Stimulated activated CD4-positive, alpha-beta T cell treated with anti-CD3 and anti-CD28 coated beads, Interleukin-12 subunit alpha, Interleukin-12 subunit beta, amount 100 ng/mL, for 48 hours (primary cell): ENCODE results near the gene TRIM29.
"Not testable (repeated sequence)": the region's sequence is repeated elsewhere in the genome, so short reads cannot be mapped to it uniquely, and the experiment has no call there.

Experiments used
- DNase-seq, 3 donors: peaks; one replicate each; pipeline ENCODE4 v3.0.0-alpha.2; 2020; ENCODE audit warnings: low read depth in 2 of 3, low spot score in 1 of 3

The TRIM29 gene, protein sequence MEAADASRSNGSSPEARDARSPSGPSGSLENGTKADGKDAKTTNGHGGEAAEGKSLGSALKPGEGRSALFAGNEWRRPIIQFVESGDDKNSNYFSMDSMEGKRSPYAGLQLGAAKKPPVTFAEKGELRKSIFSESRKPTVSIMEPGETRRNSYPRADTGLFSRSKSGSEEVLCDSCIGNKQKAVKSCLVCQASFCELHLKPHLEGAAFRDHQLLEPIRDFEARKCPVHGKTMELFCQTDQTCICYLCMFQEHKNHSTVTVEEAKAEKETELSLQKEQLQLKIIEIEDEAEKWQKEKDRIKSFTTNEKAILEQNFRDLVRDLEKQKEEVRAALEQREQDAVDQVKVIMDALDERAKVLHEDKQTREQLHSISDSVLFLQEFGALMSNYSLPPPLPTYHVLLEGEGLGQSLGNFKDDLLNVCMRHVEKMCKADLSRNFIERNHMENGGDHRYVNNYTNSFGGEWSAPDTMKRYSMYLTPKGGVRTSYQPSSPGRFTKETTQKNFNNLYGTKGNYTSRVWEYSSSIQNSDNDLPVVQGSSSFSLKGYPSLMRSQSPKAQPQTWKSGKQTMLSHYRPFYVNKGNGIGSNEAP

DNA sequence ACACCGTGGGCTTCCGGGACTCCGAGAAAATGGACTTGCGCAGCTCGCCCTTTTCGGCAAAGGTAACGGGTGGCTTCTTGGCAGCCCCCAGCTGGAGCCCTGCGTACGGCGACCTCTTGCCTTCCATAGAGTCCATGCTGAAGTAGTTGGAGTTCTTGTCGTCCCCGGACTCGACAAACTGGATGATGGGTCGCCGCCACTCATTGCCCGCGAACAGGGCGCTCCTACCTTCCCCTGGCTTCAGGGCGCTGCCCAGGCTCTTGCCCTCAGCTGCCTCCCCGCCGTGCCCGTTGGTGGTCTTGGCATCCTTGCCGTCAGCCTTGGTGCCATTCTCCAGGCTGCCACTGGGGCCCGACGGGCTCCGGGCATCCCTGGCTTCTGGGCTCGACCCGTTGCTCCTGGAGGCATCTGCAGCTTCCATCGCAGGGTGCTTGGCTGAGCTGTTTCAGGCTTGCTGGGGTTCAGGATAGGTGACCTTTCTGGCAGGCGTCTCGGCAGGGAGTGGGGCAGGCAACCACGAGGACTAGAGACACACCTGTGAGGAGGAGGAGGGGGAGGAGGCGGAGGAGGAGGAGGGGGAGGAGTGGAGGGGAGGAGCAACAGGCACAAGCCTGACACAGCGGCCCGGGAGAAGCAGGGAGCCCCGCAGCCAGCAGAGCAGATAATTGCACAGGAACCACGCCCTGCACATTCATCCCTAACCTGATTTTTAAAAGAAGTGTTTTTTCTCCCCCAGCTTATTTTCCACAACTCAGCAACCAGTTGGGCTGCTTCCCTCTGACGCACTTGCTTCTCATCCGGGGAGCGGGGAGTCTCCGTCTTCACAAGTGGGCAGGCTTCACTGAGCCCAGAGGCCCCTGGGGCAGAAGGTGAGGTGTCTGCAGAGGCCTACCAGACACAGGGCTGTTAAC lies at the start of gene TRIM29:
Gene TRIM29, minus strand, starts transcription at position 503 of the 911 bp plus-strand sequence. Its CDS starts 82 bp downstream, at position 421.
- no peak for DNase-seq

DNA sequence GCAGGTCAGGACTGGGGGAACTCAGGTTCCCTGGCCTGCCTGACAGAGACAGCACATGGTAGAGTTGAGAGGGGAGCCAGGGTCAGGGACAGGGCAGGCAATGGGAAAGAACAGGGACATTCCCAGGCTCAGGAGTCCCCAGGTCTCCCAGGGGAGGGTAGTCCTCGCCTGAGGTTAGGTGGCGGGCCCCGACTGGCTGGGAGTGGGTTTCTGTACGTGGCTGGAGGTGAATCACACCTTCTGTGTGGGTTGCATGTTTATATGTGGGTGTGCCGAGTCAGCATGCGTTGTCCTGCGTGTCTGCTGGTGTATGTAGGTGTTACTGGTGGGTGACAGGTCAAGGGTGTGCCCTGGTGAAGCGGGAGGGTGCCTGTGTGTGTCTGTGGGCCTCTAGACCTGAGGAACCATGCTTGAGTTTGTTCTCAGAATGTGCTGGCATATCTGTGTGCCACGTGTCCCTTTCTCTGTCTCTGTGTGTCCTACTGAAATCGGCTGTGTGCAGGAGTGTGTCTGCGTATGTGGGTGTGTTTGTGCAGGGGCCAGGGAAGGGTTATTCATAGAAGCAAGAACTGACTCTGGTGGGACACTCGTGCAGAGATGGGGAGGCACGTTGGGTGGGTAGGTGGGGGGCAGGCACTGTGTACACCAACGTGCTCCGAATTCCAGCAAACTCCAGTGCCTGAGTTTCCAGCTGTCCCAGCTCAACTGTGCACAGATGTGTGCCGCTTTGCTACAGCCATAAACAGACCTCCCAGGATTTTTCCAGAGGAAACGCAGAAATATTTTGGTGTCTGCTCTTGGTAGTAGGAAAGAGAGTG lies 49.1 kb upstream of the TRIM29 start:
- DNase-seq, result peak in 1 of 3 donors; percentile 8

DNA sequence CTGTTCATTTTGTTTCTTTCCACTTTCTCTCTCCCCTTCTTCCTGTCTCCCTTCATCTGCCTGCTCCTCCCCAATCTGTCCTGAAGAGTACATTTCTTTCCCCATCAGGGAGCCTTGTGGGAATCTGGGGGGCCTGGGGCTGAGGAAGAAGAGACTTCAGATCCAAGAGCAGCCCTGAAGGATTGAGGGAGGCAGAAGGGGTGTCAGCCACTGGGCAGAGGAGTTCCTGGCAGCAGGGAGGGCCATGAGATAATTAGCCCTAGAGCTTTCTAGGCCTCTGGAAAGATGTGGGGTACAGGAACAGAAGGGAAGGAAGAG lies 48.5 kb upstream of the TRIM29 start:
- DNase-seq, result no peak

DNA sequence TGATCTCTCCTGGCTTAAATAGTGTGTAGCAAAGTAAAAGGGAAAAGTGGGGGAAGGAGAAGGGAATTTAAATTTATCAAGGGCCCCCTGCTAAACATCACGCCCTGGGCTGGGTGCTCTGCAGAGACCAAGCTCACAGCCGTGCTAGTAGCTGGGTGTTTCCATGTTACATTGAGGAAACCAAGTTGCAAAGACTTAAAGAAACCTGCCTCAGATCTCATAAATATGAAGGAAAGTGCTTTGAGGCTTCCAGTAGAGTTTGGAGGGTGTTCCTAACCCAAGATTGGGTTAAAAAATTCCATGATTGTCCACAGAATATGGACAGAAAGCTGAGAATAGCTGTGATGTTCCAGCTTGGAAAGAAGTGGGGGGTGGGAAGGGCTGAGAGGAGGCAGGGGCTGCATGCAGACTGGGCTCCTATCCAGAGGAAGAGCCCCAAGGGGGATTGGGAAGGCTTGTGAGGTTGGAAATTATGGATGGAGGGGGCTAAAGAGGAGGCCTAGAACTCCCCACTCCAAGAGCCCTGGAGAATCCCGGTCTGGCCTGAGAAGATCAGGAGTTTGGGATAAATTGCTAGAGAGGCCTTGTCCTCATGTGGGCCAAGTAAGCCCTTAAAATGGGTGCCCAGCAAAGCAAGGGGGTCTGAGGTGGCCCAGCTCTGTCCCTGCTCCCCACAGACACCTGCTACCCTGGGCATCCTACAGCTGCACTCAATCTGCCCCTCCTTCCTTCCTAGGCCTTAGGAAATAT lies 48.0 kb upstream of the TRIM29 start:
- DNase-seq, result no peak

DNA sequence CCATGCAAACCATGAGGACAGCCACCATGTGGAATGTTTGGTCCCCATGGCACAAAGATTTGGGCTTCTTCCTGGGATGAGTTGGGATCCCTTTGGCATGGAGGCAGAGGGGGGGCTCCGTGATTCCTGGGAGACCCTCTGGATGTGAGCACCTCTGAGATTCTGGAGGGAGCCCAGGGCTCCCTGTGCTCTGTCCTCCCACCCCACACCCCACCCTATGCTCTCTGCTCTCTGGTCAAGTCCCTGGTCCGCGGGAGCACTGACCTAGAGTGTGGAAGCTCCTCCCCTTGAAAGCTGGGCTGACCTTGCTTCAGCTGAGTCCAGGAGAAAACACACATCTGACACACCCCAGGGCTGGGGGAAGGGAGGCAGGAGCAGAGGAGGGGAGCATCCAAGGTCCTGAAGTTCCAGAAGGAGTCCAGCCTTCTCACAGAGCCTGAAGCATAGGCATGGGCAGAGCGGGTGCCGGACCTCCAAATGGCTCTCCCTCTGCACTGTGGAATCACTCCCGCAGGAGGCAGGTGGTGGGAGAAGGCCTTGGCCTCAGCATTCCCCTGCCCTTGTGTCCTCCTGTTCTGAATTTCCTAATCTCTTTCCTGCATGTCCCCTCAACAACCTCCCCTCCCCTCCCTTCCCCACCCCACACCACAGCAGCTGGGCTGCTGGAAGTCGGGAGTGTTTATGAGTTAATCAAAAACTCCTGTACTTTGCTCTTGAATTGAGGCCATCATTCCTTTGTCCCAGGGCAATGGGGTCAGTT lies 47.2 kb upstream of the TRIM29 start:
- no peak for DNase-seq

DNA sequence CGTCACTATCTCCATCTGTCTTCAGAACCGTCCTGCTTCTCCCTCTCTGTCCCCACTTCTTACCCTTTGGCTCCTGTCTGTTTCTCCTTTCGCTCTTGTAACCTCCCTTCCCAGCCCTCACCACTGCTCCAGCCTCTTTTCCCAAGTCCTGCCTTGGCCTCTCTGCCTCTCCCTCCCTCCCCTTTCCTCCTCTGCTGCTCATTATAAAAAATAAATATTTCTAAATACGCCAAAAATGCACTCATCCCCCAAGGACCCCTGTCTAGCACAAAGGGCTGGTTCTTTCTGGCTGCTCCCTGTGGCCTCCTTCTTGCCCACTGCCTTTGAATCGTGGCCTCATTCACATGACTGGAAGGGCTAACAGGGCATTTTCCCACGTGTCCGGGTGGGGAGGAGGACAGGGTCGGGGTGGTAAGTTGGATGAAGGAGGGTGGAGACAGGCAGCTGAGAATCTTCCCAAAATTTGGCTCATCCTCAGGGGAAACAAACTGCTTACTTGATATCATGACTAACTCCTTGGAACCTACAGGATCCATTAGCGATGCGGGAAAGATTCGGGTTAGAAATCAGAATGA lies 46.5 kb upstream of the TRIM29 start:
- DNase-seq, result no peak

DNA sequence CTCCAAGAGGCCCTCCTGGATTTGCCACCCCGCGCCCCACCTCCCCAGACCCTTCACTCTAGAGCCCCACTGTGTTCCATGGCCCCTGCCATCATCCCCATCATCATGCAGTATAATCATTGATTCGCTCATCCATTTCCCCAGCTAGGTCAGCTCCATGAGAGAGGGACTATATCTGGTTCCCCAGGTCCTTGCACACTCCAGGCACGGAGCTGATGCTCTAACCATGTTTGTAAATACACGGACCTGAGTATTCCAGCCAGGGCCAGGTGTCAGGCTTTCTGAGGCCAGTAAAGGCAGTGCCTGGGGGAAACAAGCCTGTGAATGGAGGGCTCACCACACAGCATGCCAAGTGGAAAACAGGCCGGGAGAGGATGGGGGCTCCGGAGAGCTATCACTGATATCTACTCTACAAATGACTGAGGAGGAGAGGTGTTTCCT lies 45.8 kb upstream of the TRIM29 start:
- no peak for DNase-seq

DNA sequence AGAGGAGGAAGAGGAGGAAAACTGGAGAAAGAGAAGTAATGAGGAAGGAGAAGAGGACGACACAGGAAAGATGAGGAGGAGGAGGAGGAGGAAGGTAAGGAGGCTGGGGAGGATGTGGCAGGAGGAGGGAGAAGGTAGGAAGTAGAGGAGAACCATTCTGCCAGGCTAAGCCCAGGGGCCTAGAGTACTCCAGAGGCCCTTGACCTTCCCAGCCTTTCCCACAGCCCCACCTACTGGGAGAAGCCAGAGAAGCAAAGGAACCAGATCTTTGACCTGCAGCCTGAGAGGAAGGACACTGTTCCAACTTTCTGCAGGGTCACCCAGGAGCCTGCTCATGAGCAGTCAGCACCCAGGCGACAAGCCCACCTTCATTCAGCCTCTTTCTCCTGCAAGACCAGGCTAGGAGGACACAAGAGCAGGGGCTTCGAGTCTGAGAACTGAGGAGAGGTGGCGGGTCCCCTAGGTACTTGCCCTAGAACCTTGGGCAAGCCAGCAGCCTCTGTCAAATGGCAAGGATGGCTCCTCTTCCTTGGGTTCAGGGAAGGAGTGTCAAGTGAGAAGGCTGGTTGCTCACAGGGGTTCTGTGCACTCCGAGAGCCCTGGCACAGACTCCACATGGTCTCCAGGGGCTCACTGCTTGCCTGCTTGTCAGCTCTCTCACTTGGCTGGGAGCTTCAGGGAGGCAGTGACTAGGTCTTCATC lies 45.0 kb upstream of the TRIM29 start:
- DNase-seq, result no peak

DNA sequence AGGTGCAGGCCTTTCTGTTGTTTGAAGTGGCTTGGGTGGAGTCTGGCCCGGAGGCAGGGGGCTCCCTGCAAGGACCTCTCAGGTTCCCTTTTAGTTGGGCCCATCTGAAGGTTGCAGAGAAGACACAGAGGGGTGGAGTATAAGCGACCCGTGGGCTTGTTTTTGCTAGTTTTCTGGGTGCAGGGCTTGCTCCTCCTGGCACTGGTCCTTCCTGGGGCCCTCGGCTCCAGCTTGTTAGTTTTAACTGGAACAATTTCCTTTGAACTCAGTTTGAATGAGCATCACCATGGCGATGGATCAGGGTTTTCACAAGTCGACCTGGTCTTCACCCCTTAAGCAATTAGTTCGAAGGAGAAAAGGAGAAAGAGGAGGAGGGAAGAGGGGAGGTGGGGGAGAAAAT lies 44.5 kb upstream of the TRIM29 start:
- DNase-seq, result no peak

DNA sequence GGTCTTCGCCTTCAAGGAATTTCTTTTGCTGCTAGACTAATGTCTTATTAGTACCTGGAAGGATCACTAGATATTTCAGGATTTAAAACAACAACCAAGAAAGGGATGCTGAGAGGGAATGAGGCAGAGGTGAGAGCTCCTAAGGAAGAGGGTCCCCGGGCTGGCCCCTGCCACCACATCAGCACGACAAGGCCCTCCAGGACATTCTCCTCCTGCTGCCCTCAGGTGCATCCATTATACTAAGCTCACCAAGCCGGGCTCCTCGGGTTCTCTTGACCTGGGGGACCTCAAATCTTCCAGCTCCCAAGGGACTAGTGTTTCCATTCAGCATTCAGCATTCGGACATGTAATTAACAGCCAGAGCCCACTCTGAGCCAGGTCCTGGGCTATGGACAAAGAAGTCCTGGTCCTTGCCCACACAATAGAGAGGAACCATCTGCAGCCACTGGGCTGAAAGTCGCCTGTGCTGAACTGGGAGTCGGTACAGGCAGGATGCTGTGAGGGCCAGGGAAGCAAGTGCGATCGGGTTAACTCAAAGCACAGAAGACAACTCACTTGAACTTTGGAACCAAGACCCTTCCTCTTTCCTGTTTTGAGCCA lies 43.6 kb upstream of the TRIM29 start:
- no peak for DNase-seq

DNA sequence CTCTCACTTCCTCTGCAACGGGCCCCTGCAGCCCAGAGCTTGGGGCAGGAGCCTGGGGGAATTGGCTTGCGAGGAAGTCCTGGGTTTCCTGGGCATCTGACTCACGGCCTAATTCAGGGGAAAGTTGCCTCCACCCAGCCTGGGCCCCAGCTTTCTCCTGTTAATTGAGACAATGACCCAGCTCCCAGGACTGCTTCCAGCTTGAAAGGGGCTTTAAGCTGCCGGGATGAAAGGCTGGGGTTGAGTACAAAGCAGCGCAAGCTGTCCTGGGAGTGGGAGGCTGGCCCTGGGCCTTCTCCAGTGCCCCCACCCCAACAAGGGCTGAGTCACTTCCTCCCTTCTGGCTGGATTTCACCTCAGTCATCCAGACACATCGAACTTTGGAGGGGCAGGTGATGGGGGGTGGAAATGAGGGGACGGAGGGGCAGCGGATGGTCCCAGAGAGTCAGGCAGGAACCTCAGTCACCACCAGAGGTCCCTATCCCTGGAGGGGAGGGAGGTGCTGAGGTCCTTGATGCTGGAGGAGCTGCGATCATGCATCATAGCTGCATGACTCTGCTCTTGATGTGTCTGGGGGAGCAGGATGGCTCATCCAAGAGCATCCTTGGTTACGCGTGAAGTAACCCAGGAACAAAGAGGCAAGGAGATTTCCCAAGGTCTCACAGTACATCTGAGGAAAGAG lies 42.8 kb upstream of the TRIM29 start:
- DNase-seq, result no peak

DNA sequence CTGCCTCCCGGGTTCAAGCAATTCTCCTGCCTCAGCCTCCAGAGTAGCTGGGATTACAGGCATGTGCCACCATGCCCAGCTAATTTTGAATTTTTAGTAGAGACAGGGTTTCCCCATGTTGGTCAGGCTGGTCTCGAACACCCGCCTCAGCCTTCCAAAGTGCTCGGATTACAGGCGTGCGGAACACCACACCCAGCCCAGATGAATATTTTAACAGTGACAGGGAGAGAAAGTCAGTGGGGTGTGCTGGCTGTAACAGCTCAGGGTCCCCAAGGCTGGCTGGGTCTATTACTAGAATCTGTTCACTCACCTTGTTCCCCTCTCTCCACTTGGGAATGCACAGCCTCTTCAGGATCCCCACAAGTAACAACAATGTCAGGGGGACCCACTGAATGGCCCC lies 42.1 kb upstream of the TRIM29 start:
- not testable (repeated sequence) for DNase-seq

DNA sequence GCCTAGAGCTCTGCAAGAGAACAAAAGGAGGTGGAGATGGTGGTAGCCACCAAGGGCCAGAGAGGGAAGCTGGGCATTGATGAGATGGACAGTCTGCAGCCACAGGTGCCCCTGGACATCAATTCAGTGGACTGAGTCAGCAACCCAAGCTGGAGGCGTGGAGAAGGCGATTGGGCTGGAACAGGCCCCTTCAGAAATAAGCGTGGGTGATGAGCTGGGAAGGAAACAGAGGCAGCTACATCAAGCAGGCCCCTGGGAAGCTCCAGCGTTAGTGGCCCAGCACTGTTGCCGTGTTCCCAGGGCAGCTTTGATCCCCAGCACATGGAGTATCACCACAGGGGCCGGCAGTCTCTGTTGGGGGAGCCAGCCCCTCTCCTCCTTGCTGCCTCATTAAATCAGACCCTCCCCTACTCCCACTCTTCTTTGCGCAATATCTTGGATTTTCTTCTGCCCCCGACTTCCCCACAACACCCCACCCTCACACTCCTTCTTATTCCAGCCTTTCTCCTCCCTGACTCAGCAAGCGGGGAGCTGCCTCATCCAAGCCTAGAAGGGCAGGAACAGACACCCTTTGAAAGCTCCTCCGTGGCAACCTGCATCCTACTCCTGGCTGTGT lies 41.3 kb upstream of the TRIM29 start:
- no peak for DNase-seq

DNA sequence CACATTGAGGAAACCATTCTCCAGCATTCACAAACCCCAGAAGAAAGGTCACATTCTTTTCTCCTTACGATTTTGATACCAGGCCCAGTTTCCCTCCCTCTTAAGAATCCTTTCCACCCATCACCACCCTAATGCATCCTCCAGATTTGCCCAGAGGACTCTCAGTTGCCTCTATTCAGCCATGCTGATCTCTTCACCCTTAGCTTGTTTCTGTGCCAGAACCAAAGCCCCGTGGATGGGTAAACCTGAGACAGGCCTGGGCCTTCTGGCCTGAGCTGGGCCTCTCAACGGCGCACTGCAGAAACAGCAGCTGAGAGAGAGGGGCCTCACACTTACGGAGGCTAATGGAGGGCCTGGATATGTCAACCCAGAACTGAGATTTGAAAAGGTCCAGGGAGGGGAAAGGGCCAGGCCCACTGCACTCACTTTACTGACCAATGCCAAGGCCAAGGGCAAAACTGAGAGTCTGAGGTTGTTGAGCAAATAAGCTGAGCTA lies 40.7 kb upstream of the TRIM29 start:
- no peak for DNase-seq

DNA sequence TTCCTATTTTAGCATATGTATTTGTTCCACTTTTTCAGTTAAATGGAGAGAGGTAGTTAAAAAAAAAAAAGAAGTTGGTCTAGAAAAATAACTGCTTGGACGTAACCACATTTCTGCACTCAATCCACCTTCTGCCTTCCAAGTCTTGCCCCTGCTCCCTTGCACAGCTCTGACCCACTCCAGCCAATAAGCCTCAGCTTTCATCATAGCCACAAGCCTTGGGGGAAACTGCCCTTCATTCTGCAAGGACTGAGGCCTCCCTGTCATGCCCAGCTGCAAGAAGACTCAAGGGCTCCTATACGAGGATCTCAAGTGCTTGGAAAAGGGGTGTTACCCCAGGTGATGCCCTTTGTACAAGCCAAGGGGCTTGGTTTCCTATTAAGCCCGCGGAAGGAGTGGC lies 37.0 kb upstream of the TRIM29 start:
- no peak for DNase-seq

DNA sequence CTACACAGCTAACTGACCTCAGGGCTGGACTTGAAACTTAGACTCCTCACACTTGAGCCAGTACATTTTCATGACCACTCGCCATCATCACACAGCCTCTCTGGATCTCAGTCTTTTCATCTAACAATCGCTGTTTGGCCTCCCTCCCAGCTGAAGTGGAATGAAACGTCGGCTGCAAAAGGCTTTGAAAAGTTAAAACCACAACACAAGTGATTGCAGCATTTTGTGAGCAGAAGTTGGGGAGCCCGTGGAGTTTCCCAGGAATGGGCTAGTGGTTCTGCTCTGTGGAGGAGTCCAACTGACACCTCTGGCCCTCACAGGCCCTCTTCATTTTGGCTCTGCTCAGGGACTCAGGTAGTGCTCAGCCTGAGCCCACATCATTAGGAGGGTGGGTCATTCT lies 35.9 kb upstream of the TRIM29 start:
- no peak for DNase-seq
